A549 (cell line): ENCODE data around the gene SPRR1A.

ENCODE experiments used
- HOXB13 ChIP-seq: fragments of 250-450 bp; sonication (Bioruptor Pico); IDR thresholded peaks from 2 replicates; pipeline ENCODE4 v1.5.0; 2020; ENCODE audit warnings: low read depth, mild to moderate bottlenecking, moderate library complexity
- MAFK ChIP-seq: fragments of 450-650 bp; IDR thresholded peaks from 2 replicates; pipeline ENCODE4 v1.6.1; 2014; ENCODE audit not compliant: partially characterized antibody
- POLR2A ChIP-seq: IDR thresholded peaks from 2 replicates; pipeline ENCODE4 v1.6.1; 2012; ENCODE audit warnings: mild to moderate bottlenecking, low read length
- ZC3H11A ChIP-seq: fragments of 450-650 bp; IDR thresholded peaks from 2 replicates; pipeline ENCODE4 v1.6.1; 2014; ENCODE audit warnings: antibody characterized with exemption, mild to moderate bottlenecking
- TF ChIP-seq, protein P1 (sequence below): IDR thresholded peaks from 2 replicates; pipeline ENCODE4 v1.6.1; 2012

- TF ChIP-seq, protein P1, sequence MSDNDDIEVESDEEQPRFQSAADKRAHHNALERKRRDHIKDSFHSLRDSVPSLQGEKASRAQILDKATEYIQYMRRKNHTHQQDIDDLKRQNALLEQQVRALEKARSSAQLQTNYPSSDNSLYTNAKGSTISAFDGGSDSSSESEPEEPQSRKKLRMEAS = no peak
- no peak for TF ChIP-seq ZC3H11A
- no peak for TF ChIP-seq MAFK
- no peak for TF ChIP-seq POLR2A
- no peak for TF ChIP-seq HOXB13 (CRISPR knock-in tag)
Measured at GRCh38 chr1:152954436-152954835, 29.4 kb upstream of the SPRR1A start.
